PFSK-1 (cell line): ENCODE measurements around the gene ARSA.

ENCODE experiments used
- FOXP2 ChIP-seq: optimal IDR thresholded peaks from 2 replicates; pipeline ENCODE3; 2011; ENCODE audit warnings: borderline replicate concordance, control low read depth, inconsistent platforms; ENCODE audit not compliant: insufficient read depth; ENCODE audit errors: extremely low read length, extremely low read depth
- POLR2AphosphoS5 ChIP-seq: IDR thresholded peaks from 2 replicates; pipeline ENCODE4 v1.6.1; 2012; ENCODE audit warnings: low read depth, mild to moderate bottlenecking, control low read depth, low read length, moderate library complexity
- REST ChIP-seq, 2 experiments: IDR thresholded peaks; 2 replicates each; pipeline versions ENCODE4 v1.6.1 to v1.8.0; 2011 to 2012; ENCODE audit warnings: low read depth in 2 of 2, low read length in 2 of 2, control low read depth in 1 of 2, inconsistent platforms in 1 of 2, mild to moderate bottlenecking in 1 of 2, moderate library complexity in 1 of 2; ENCODE audit not compliant: insufficient read depth in 1 of 2
- SIN3A ChIP-seq: IDR thresholded peaks from 2 replicates; pipeline ENCODE4 v1.6.1; 2012; ENCODE audit warnings: mild to moderate bottlenecking, low read length, moderate library complexity, borderline replicate concordance; ENCODE audit not compliant: insufficient read depth
- TAF1 ChIP-seq: IDR thresholded peaks from 2 replicates; pipeline ENCODE4 v1.6.1; 2012; ENCODE audit warnings: low read length, control low read depth, borderline replicate concordance; ENCODE audit not compliant: insufficient read depth

ARSA gene

GRCh38 chr22:50605613-50606074, 22.3 kb downstream of the ARSA start:
- no peak for TF ChIP-seq TAF1
- no peak for TF ChIP-seq REST (IDR thresholded peaks at IDR 0.05; ENCODE audit: insufficient read depth in 1 of 2, low read depth in 2 of 2, low read length in 2 of 2)
- TF ChIP-seq SIN3A, result no peak
- TF ChIP-seq POLR2AphosphoS5, result no peak
- TF ChIP-seq FOXP2, result no peak

GRCh38 chr22:50605002-50605612, 22.8 kb downstream of the ARSA start:
- no peak for TF ChIP-seq TAF1
- TF ChIP-seq SIN3A, result no peak
- no peak for TF ChIP-seq FOXP2
- no peak for TF ChIP-seq REST (IDR thresholded peaks at IDR 0.05; ENCODE audit: insufficient read depth in 1 of 2, low read depth in 2 of 2, low read length in 2 of 2)
- no peak for TF ChIP-seq POLR2AphosphoS5

GRCh38 chr22:50604256-50605001, 23.5 kb downstream of the ARSA start:
- TF ChIP-seq REST (IDR thresholded peaks at IDR 0.05; ENCODE audit: insufficient read depth in 1 of 2, low read depth in 2 of 2, low read length in 2 of 2) (no peak), POLR2AphosphoS5 (no peak), TAF1 (no peak), SIN3A (no peak), FOXP2 (no peak)

- TF ChIP-seq SIN3A, result no peak
- no peak for TF ChIP-seq TAF1
- no peak for TF ChIP-seq FOXP2
Measured at GRCh38 chr22:50603511-50604255, 24.3 kb downstream of the ARSA start.

GRCh38 chr22:50602338-50602700, 25.6 kb downstream of the ARSA start:
- TF ChIP-seq REST (IDR thresholded peaks at IDR 0.05; ENCODE audit: insufficient read depth in 1 of 2, low read depth in 2 of 2, low read length in 2 of 2), result no peak
- TF ChIP-seq SIN3A, result no peak
- TF ChIP-seq TAF1, result no peak
- TF ChIP-seq FOXP2, result no peak
- TF ChIP-seq POLR2AphosphoS5, result no peak
